GM18498 (cell line): ENCODE data around the gene EIF1.
"Not testable (repeated sequence)": the region's sequence is repeated elsewhere in the genome, so short reads cannot be mapped to it uniquely, and the experiment has no call there.

Experiments
- ATAC-seq: cut with Tn5 transposase; IDR thresholded peaks from one replicate; pipeline ENCODE4 v1.9.1; 2021; ENCODE audit warnings: mild to moderate bottlenecking, moderate library complexity; ENCODE audit not compliant: unreplicated experiment

EIF1 gene

GRCh38 chr17:41688641-41689496 is at the start of gene EIF1:
Gene EIF1, plus strand, starts transcription at chr17:41688885. Its CDS starts 154 bp downstream, at chr17:41689039.
- ATAC-seq = peak; percentile 76

- ATAC-seq = no peak
Observed at GRCh38 chr17:41638941-41639340, 49.7 kb upstream of the EIF1 start.

- no peak for ATAC-seq
Observed at GRCh38 chr17:41639492-41640473, 48.9 kb upstream of the EIF1 start.

- not testable (repeated sequence) for ATAC-seq
Observed at GRCh38 chr17:41640596-41640995, 48.1 kb upstream of the EIF1 start.

GRCh38 chr17:41642252-41643156 is 46.2 kb upstream of the EIF1 start:
- ATAC-seq = no peak

GRCh38 chr17:41647038-41647813 is 41.5 kb upstream of the EIF1 start:
- no peak for ATAC-seq

GRCh38 chr17:41647940-41648410 is 40.7 kb upstream of the EIF1 start:
- ATAC-seq = peak; percentile 53

GRCh38 chr17:41648411-41649195 is 40.1 kb upstream of the EIF1 start:
- no peak for ATAC-seq

GRCh38 chr17:41649923-41650519 is 38.7 kb upstream of the EIF1 start:
- ATAC-seq = no peak

- no peak for ATAC-seq
Observed at GRCh38 chr17:41650794-41651624, 37.7 kb upstream of the EIF1 start.

GRCh38 chr17:41651625-41652460 is 36.8 kb upstream of the EIF1 start:
- no peak for ATAC-seq

- no peak for ATAC-seq
Observed at GRCh38 chr17:41652461-41652970, 36.2 kb upstream of the EIF1 start.

- ATAC-seq = no peak
Observed at GRCh38 chr17:41653421-41653820, 35.3 kb upstream of the EIF1 start.

- no peak for ATAC-seq
Observed at GRCh38 chr17:41653892-41654677, 34.6 kb upstream of the EIF1 start.

- no peak for ATAC-seq
Observed at GRCh38 chr17:41654678-41655607, 33.7 kb upstream of the EIF1 start.
